ENCODE data around the gene TP73.

TP73 gene

GRCh38 chr1:3706651-3707297, 54.5 kb downstream of the TP73 start:
- no peak for TF ChIP-seq CTCF (IDR thresholded peaks at IDR 0.05; ENCODE audit: borderline replicate concordance, control extremely low read depth, extremely low read depth, insufficient read depth, missing control alignments)
- in situ Hi-C loops (cut with MboI; ENCODE audit: low sequenced_read_pairs, unreplicated experiment) = no loop called here
- DNase-seq (ENCODE audit: low spot score) = no peak

DNA sequence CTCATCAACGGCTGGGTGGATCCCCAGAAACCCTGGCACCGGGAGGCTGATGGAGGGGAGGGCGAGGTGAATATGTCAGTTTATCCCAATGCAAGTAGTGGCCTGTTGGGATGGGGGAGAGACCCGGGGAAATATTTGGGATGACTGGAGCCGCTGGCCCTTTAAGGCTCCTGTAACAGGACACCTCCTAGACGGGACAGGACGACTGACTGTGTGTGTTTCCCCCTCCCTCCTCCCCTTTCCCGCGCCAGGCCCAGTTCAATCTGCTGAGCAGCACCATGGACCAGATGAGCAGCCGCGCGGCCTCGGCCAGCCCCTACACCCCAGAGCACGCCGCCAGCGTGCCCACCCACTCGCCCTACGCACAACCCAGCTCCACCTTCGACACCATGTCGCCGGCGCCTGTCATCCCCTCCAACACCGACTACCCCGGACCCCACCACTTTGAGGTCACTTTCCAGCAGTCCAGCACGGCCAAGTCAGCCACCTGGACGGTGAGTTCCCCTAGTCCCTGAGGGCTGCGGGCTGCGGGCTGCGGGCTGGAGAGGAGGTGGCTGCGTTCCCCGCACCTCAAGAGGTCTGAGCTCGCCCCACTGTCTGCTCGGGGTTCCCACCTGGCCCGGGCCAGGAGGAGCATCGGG, 55.1 kb downstream of the TP73 start:
- no peak for TF ChIP-seq CTCF (IDR thresholded peaks at IDR 0.05; ENCODE audit: borderline replicate concordance, control extremely low read depth, extremely low read depth, insufficient read depth, missing control alignments)
- in situ Hi-C loops (cut with MboI; ENCODE audit: low sequenced_read_pairs, unreplicated experiment) = no loop called here
- DNase-seq (ENCODE audit: low spot score) = no peak

GRCh38 chr1:3707939-3708328, 55.6 kb downstream of the TP73 start:
- in situ Hi-C loops (cut with MboI; ENCODE audit: low sequenced_read_pairs, unreplicated experiment) = no loop called here
- no peak for DNase-seq (ENCODE audit: low spot score)
- TF ChIP-seq CTCF (IDR thresholded peaks at IDR 0.05; ENCODE audit: borderline replicate concordance, control extremely low read depth, extremely low read depth, insufficient read depth, missing control alignments) = no peak

GRCh38 chr1:3708791-3709190, 56.5 kb downstream of the TP73 start:
- no peak for TF ChIP-seq CTCF (IDR thresholded peaks at IDR 0.05; ENCODE audit: borderline replicate concordance, control extremely low read depth, extremely low read depth, insufficient read depth, missing control alignments)
- in situ Hi-C loops (cut with MboI; ENCODE audit: low sequenced_read_pairs, unreplicated experiment) = no loop called here

DNA sequence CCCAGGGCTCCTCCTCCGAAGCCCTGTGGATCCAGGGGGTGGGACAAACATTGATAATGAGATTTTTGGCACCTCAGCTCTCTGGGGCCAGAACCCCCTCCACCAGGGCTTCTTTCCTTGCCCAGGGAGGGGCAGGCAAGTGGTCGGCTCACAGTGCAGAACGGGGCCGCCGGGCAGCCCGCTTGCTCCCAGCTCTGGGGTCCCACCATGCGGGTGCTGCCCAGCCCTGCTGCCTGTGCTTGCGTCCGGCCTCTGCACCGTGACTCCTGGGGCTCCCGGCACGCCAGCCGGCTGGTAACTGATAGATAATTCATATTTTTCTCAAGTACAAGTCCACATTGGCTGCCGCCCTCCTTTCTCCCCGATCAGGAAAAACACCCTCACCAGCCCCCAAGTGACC, 57.9 kb downstream of the TP73 start:
- in situ Hi-C loops (cut with MboI; ENCODE audit: low sequenced_read_pairs, unreplicated experiment) = no loop called here
- DNase-seq (ENCODE audit: low spot score) = no peak
- no peak for TF ChIP-seq CTCF (IDR thresholded peaks at IDR 0.05; ENCODE audit: borderline replicate concordance, control extremely low read depth, extremely low read depth, insufficient read depth, missing control alignments)

More at GRCh38 chr1:3708791-3709190, 56.5 kb downstream of the TP73 start:
- DNase-seq (ENCODE audit: low spot score) = no peak

DNA sequence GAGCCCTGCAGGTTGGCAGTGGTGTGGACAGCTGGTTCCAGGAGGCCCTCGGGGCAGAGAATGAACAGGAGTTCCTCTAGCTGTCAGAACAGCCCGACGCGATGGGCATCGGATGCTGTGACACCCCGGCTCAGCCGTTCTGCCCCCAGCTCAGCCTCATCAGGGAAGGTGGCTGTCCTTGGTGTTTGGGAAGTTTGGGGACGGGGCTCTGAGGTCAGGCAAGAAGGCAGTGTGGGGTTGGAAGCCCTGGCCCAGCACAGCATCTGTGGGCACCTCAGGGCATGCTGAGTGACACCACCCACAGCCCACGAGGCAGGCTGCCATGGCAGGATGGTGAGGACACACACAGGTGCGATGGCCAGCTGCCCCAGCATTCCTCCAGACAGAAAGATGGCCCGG, 59.1 kb downstream of the TP73 start:
- no peak for TF ChIP-seq CTCF (IDR thresholded peaks at IDR 0.05; ENCODE audit: borderline replicate concordance, control extremely low read depth, extremely low read depth, insufficient read depth, missing control alignments)
- no peak for DNase-seq (ENCODE audit: low spot score)
- in situ Hi-C loops (cut with MboI; ENCODE audit: low sequenced_read_pairs, unreplicated experiment) = no loop called here

Measured in GM13976 (cell line).